Body of pancreas (tissue), 4 donors: ENCODE measurements around the gene RUSC2. TPM values are rescaled to one million over a fixed set of nuclear protein-coding genes. Genes with fewer than 3 reads are reported as not detected.

Experiments
- ATAC-seq: fragments of 150-250 bp; one replicate; pipeline ENCODE4 v1.9.1; 2016
- DNase-seq, 4 donors: peaks; one replicate each; pipeline ENCODE4 v3.0.0-alpha.2; 2019
- H3K27ac ChIP-seq, 4 donors: fragments of 200-600 bp; sonication (generic); 1 replicate in 3 of 4; 2 replicates in 1 of 4; pipeline versions ENCODE4 v1.5.1 to v1.6.1; 2016 to 2019; ENCODE audit warnings: mild to moderate bottlenecking in 1 of 4, mixed read lengths in 1 of 4, moderate library complexity in 1 of 4
- H3K27me3 ChIP-seq, 2 donors: fragments of 200-600 bp; sonication (generic); one replicate each; pipeline ENCODE4 v1.6.0; 2016; ENCODE audit warnings: mild to moderate bottlenecking in 1 of 2
- H3K36me3 ChIP-seq, 2 donors: fragments of 200-600 bp; sonication (generic); replicated peaks in 1 of 2; 2 replicates each; pipeline ENCODE4 v1.5.1; 2016; ENCODE audit warnings: low read depth in 2 of 2; ENCODE audit not compliant: insufficient read depth in 1 of 2
- H3K4me1 ChIP-seq: fragments of 200-600 bp; sonication (generic); one replicate; pipeline ENCODE4 v1.6.0; 2016
- H3K4me3 ChIP-seq, 2 donors: fragments of 200-600 bp; sonication (generic); 1 replicate in 1 of 2; 2 replicates in 1 of 2; pipeline ENCODE4 v1.5.1; 2016 to 2019
- H3K9me3 ChIP-seq, 3 donors: fragments of 200-600 bp; sonication (generic); 1 replicate in 2 of 3; 2 replicates in 1 of 3; pipeline ENCODE4 v1.5.1; 2016
- CTCF ChIP-seq, 7 experiments: fragments of 450-650 bp in 4 of 7; fragments of 200-600 bp in 3 of 7; sonication (generic) in 3 of 7; IDR thresholded peaks; one replicate each; pipeline ENCODE4 v1.5.1; 2016 to 2019; ENCODE audit warnings: antibody characterized with exemption in 7 of 7
- POLR2A ChIP-seq, 3 donors: fragments of 450-650 bp; IDR thresholded peaks; one replicate each; pipeline ENCODE4 v1.6.1; 2016; ENCODE audit warnings: antibody characterized with exemption in 3 of 3, mild to moderate bottlenecking in 2 of 3
- WGBS, 2 donors: methylation state at CpG; one replicate each; pipeline ENCODE4 v1.1.5; 2017; 5-methylcytosine and 5-hydroxymethylcytosine counted together
- intact Hi-C: fragments of 100-400 bp; cut with DNase I; formaldehyde crosslinking; loops from one replicate; pipeline ENCODE4 v1.15.1; 2023
- total RNA-seq, 2 donors: library from RNA; depleted of rRNA; stranded (reverse); fragments of >200 nt; gene quantifications; one replicate each; pipeline ENCODE4 v1.1.0, GENCODE V29; 2016

RUSC2 gene
- total RNA-seq, 2 donors from 2014 or later, result 16.9 to 27.4 TPM

DNA sequence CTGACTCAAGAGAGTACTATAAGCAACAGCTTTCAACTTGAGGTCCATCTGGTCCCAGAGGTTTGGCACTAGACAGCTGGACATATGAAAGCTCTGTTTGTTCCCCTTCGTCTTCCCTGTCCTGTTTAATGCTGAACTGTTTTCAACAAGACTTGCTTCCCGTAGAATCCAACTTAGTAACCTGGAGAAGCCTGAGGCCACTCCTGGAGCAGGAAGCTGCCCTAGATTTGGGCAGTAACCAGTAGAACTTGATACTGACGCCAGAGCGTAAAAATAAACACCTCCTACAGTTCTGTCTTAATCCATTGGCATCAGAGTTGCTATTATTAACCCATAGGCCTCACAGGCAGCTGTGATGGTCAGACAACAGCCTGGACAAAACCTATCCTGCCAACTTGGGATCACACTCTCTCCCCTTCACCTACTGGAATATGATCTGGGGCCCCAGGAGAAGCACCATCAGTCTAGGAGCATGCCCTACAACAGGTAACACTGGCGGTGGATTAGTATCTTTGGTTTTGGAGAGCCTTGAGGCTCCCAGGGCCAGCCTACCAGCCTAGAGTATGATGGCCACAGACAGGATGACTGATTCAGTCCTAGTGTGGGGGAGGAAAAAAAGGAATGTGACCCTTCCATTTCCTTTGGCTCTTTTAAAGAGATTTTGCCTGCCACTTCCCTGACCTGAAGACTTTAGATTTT lies 29.2 kb downstream of the RUSC2 start:
- H3K4me3 ChIP-seq, result no peak overlapping the region
- H3K36me3 ChIP-seq, result no peaks in the 10 kb centered on the region
- peak; percentile 17 for ATAC-seq
- TF ChIP-seq CTCF (IDR thresholded peaks at IDR 0.05), result no peak
- TF ChIP-seq POLR2A (IDR thresholded peaks at IDR 0.05), result no peak
- intact Hi-C loops, result no loop called here
- H3K9me3 ChIP-seq, result no peaks in the 10 kb centered on the region
- DNase-seq, result peak in 2 of 4 donors; percentile 34 to 35
- H3K27me3 ChIP-seq, result no peaks in the 10 kb centered on the region
- H3K27ac ChIP-seq, result peak overlapping the region; percentile 65 to 86 (median 82)
- 30 to 31% methylated on average over 5 of the region's 5 CpGs for WGBS, 2 donors
- H3K4me1 ChIP-seq, result peaks cover 70% of the 10 kb centered on the region

GRCh38 chr9:35519692-35520363 lies 29.9 kb downstream of the RUSC2 start:
- DNase-seq (no peak), ATAC-seq (no peak)
- Histone ChIP-seq H3K36me3 (no peaks in the 10 kb centered on the region), H3K27ac (peak overlapping the region; percentile 65 to 86 (median 82)), H3K9me3 (no peaks in the 10 kb centered on the region), H3K27me3 (no peaks in the 10 kb centered on the region), H3K4me3 (no peak overlapping the region), H3K4me1 (peaks cover 72% of the 10 kb centered on the region)
- no peak for TF ChIP-seq CTCF (IDR thresholded peaks at IDR 0.05)
- no peak for TF ChIP-seq POLR2A (IDR thresholded peaks at IDR 0.05)
- 78% methylated on average over 1 of the region's 1 CpG; no CpG with 5 or more reads in 1 of the 2 donors for WGBS, 2 donors
- intact Hi-C loops, result no loop called here

DNA sequence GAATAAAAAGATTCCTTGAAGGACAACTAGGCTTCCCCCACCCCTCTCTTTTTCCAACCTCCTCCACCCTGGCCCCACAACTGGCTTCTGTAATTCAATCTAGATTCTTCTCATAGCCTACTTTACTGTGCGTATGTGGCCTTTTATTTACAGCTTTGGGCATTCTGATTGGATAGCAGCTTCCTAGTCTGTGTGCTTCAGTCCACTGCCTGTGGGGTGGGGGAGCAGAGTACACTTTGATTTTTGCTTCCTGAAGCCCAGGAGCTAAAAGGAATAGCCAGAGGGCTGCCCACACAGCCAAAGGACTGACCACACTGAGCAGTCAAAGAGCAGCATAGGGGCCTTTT lies 30.4 kb downstream of the RUSC2 start:
- no peaks in the 10 kb centered on the region for H3K27me3 ChIP-seq
- no peaks in the 10 kb centered on the region for H3K36me3 ChIP-seq
- intact Hi-C loops, result no loop called here
- H3K27ac ChIP-seq, result peak overlapping the region; percentile 65 to 86 (median 82)
- no peak for TF ChIP-seq CTCF (IDR thresholded peaks at IDR 0.05)
- no peak for TF ChIP-seq POLR2A (IDR thresholded peaks at IDR 0.05)
- no peak overlapping the region for H3K4me3 ChIP-seq
- no peaks in the 10 kb centered on the region for H3K9me3 ChIP-seq
- peaks cover 75% of the 10 kb centered on the region for H3K4me1 ChIP-seq
- no peak for ATAC-seq
- WGBS, 2 donors, result 64 to 84% methylated on average over 1 of the region's 1 CpG
- DNase-seq, result no peak

- 65 to 79% methylated on average over 2 of the region's 2 CpGs for WGBS, 2 donors
- TF ChIP-seq POLR2A (IDR thresholded peaks at IDR 0.05) (no peak), CTCF (IDR thresholded peaks at IDR 0.05) (no peak)
- intact Hi-C loops, result no loop called here
- DNase-seq (no peak), ATAC-seq (no peak)
- Histone ChIP-seq H3K27ac (peak overlapping the region in 3 of 4 donors; percentile 80 to 86 (median 83)), H3K36me3 (no peaks in the 10 kb centered on the region), H3K4me3 (no peak overlapping the region), H3K4me1 (peaks cover 76% of the 10 kb centered on the region), H3K27me3 (no peaks in the 10 kb centered on the region), H3K9me3 (no peaks in the 10 kb centered on the region)
Observed at GRCh38 chr9:35521708-35522107, 31.8 kb downstream of the RUSC2 start.
